IMR-90 (cell line): ENCODE measurements around the gene DUSP28. TPM values are rescaled to one million over a fixed set of nuclear protein-coding genes. Genes with fewer than 3 reads are reported as not detected.

ENCODE experiments used
- ATAC-seq: fragments of 200-7000 bp; cut with Tn5 transposase; 2 replicates; pipeline ENCODE4 v1.9.1; 2020; ENCODE audit warnings: low read depth, mild to moderate bottlenecking, moderate library complexity
- BruUV-seq: library from RNA; stranded (reverse); fragments of 400-500 nt; replicated peaks from 2 replicates; lab custom pipeline; 2021; lab: Mats Ljungman, UMichigan
- CTCF ChIA-PET: fragments of 300-600 bp; formaldehyde crosslinking; extraction: SDS; loops from one replicate; lab custom pipeline; 2021; ENCODE audit warnings: antibody characterized with exemption; lab: Yijun Ruan, JAX
- POLR2A ChIA-PET: fragments of 300-600 bp; sonication (Branson Sonifier 250); formaldehyde crosslinking; loops from one replicate; lab custom pipeline; 2022; ENCODE audit warnings: antibody characterized with exemption; ENCODE audit not compliant: unreplicated experiment; lab: Charles Lee
- DNase-seq: peaks from one replicate; pipeline ENCODE4 v3.0.0; 2013
- H2AFZ ChIP-seq: replicated peaks from 2 replicates; pipeline ENCODE3; 2013; ENCODE audit warnings: low read length, mild to moderate bottlenecking; ENCODE audit not compliant: poor library complexity
- H2AK5ac ChIP-seq: 2 replicates; pipeline ENCODE4 v1.6.1; 2013; ENCODE audit warnings: low read depth, low read length, inconsistent platforms
- H2AK9ac ChIP-seq: replicated peaks from 2 replicates; pipeline ENCODE3; 2013; ENCODE audit warnings: mild to moderate bottlenecking, low read depth, low read length, moderate library complexity; ENCODE audit not compliant: poor library complexity
- H2BK120ac ChIP-seq: 2 replicates; pipeline ENCODE4 v1.6.1; 2013; ENCODE audit warnings: low read depth, low read length, inconsistent platforms
- H2BK15ac ChIP-seq: 3 replicates; pipeline ENCODE4 v1.6.1; 2013; ENCODE audit warnings: low read depth, low read length, inconsistent platforms
- H2BK20ac ChIP-seq: 2 replicates; pipeline ENCODE4 v1.6.1; 2013; ENCODE audit warnings: low read depth, mild to moderate bottlenecking, inconsistent platforms, low read length, moderate library complexity
- H2BK5ac ChIP-seq: 2 replicates; pipeline ENCODE4 v1.6.1; 2013; ENCODE audit warnings: mild to moderate bottlenecking, low read depth, low read length, inconsistent platforms; ENCODE audit not compliant: poor library complexity, severe bottlenecking
- H3K14ac ChIP-seq: replicated peaks from 2 replicates; pipeline ENCODE4 v1.6.1; 2013; ENCODE audit warnings: low read depth, low read length, inconsistent platforms
- H3K18ac ChIP-seq: 2 replicates; pipeline ENCODE4 v1.6.1; 2013; ENCODE audit warnings: low read depth, low read length, control low read depth
- H3K23ac ChIP-seq: 2 replicates; pipeline ENCODE4 v1.6.1; 2013; ENCODE audit warnings: low read depth, low read length, inconsistent platforms
- H3K27ac ChIP-seq: 2 replicates; pipeline ENCODE4 v1.5.1; 2013; ENCODE audit warnings: mild to moderate bottlenecking, control low read depth, low read length; ENCODE audit not compliant: insufficient read depth
- H3K27me3 ChIP-seq: 2 replicates; pipeline ENCODE4 v1.6.1; 2013; ENCODE audit warnings: low read length; ENCODE audit not compliant: control insufficient read depth, insufficient read depth
- H3K36me3 ChIP-seq: 2 replicates; pipeline ENCODE4 v1.6.1; 2013; ENCODE audit warnings: low read length, mixed read lengths; ENCODE audit not compliant: control insufficient read depth, insufficient read depth
- H3K4ac ChIP-seq: 2 replicates; pipeline ENCODE4 v1.6.1; 2013; ENCODE audit warnings: low read depth, low read length, inconsistent platforms
- H3K4me1 ChIP-seq: 2 replicates; pipeline ENCODE4 v1.6.1; 2013; ENCODE audit warnings: low read length, mixed read lengths; ENCODE audit not compliant: control insufficient read depth, insufficient read depth
- H3K4me2 ChIP-seq: 2 replicates; pipeline ENCODE4 v1.6.1; 2013; ENCODE audit warnings: low read depth, mild to moderate bottlenecking, control low read depth, low read length, moderate library complexity
- H3K4me3 ChIP-seq: 2 replicates; pipeline ENCODE4 v1.5.1; 2013; ENCODE audit warnings: low read depth, mild to moderate bottlenecking, control low read depth, low read length, moderate library complexity; ENCODE audit not compliant: insufficient read depth
- H3K56ac ChIP-seq: 2 replicates; pipeline ENCODE4 v1.6.1; 2013; ENCODE audit warnings: low read length, inconsistent platforms; ENCODE audit not compliant: insufficient read depth; ENCODE audit errors: extremely low read depth
- H3K79me1 ChIP-seq, 2 experiments: 2 replicates each; pipeline ENCODE4 v1.6.1; 2013; ENCODE audit warnings: low read length in 2 of 2, inconsistent platforms in 1 of 2, low read depth in 1 of 2
- H3K9ac ChIP-seq: 2 replicates; pipeline ENCODE4 v1.6.1; 2013; ENCODE audit warnings: low read depth, low read length, control low read depth
- H3K9me1 ChIP-seq: 2 replicates; pipeline ENCODE4 v1.6.1; 2013; ENCODE audit warnings: low read length, inconsistent platforms; ENCODE audit not compliant: insufficient read depth
- H3K9me3 ChIP-seq: 2 replicates; pipeline ENCODE4 v1.6.1; 2013; ENCODE audit warnings: low read length; ENCODE audit not compliant: control insufficient read depth, insufficient read depth
- H4K20me1 ChIP-seq: 2 replicates; pipeline ENCODE4 v1.6.1; 2013; ENCODE audit warnings: low read length, inconsistent platforms; ENCODE audit not compliant: insufficient read depth
- H4K5ac ChIP-seq: 2 replicates; pipeline ENCODE4 v1.6.1; 2013; ENCODE audit warnings: mild to moderate bottlenecking, low read depth, low read length, control low read depth
- H4K8ac ChIP-seq, 2 experiments: 2 replicates each; pipeline ENCODE4 v1.6.1; 2013; ENCODE audit warnings: low read depth in 2 of 2, low read length in 2 of 2, control low read depth in 1 of 2, inconsistent platforms in 1 of 2
- H4K91ac ChIP-seq: 2 replicates; pipeline ENCODE4 v1.6.1; 2013; ENCODE audit warnings: low read depth, low read length, inconsistent platforms; ENCODE audit not compliant: insufficient read depth
- BHLHE40 ChIP-seq: fragments of 150-350 bp; IDR thresholded peaks from 2 replicates; pipeline ENCODE4 v1.6.1; 2016; ENCODE audit warnings: mild to moderate bottlenecking, low read depth, low read length
- CHD1 ChIP-seq: IDR thresholded peaks from 2 replicates; pipeline ENCODE4 v1.6.1; 2012; ENCODE audit warnings: low read depth, low read length, improper control_type of control experiment
- CTCF ChIP-seq: conservative IDR thresholded peaks from 2 replicates; pipeline ENCODE4 v1.5.1; 2012; ENCODE audit warnings: mild to moderate bottlenecking, low read depth, low read length, improper control_type of control experiment
- ELK1 ChIP-seq: fragments of 150-350 bp; IDR thresholded peaks from 2 replicates; pipeline ENCODE4 v1.6.1; 2016; ENCODE audit warnings: low read depth, mild to moderate bottlenecking, low read length, moderate library complexity, borderline replicate concordance
- FOS ChIP-seq: fragments of 150-350 bp; IDR thresholded peaks from 2 replicates; pipeline ENCODE4 v1.6.1; 2016; ENCODE audit warnings: low read depth, low read length
- MAFK ChIP-seq: IDR thresholded peaks from 2 replicates; pipeline ENCODE4 v1.6.1; 2012; ENCODE audit warnings: low read depth, low read length, improper control_type of control experiment
- MAZ ChIP-seq: IDR thresholded peaks from 2 replicates; pipeline ENCODE4 v1.6.1; 2012; ENCODE audit warnings: low read depth, mild to moderate bottlenecking, low read length, improper control_type of control experiment, moderate library complexity, borderline replicate concordance
- MXI1 ChIP-seq: IDR thresholded peaks from 2 replicates; pipeline ENCODE4 v1.6.1; 2012; ENCODE audit warnings: low read depth, mild to moderate bottlenecking, low read length, moderate library complexity, borderline replicate concordance
- POLR2A ChIP-seq: IDR thresholded peaks from 2 replicates; pipeline ENCODE4 v1.6.1; 2012; ENCODE audit warnings: mild to moderate bottlenecking, low read depth, low read length
- RAD21 ChIP-seq: IDR thresholded peaks from 2 replicates; pipeline ENCODE4 v1.6.1; 2012; ENCODE audit warnings: low read length, improper control_type of control experiment
- SMC3 ChIP-seq: fragments of 150-350 bp; IDR thresholded peaks from 2 replicates; pipeline ENCODE4 v1.6.1; 2016; ENCODE audit warnings: low read depth, mild to moderate bottlenecking, antibody characterized with exemption, low read length, moderate library complexity
- USF2 ChIP-seq: fragments of 150-350 bp; IDR thresholded peaks from 2 replicates; pipeline ENCODE4 v1.6.1; 2017; ENCODE audit warnings: mild to moderate bottlenecking, antibody characterized with exemption, low read length, low read depth
- WGBS, 2 experiments: methylation state at CpG; one replicate each; pipeline versions ENCODE4 v1.1.5 to v1.1.7; 2013; ENCODE audit warnings: missing lambda C conversion rate in 2 of 2; ENCODE audit not compliant: insufficient read length in 1 of 2; ENCODE audit errors: extremely low coverage in 2 of 2; 5-methylcytosine and 5-hydroxymethylcytosine counted together
- dilution Hi-C: fragments of 300-500 bp; cut with HindIII; formaldehyde crosslinking; loops from one replicate; pipeline ENCODE4 v1.14.3; 2018; ENCODE audit warnings: low sequenced_read_pairs; ENCODE audit not compliant: unreplicated experiment
- in situ Hi-C: fragments of 300-500 bp; cut with MboI; formaldehyde crosslinking; loops from 3 replicates; pipeline ENCODE4 v1.14.3; 2019; ENCODE audit warnings: low sequenced_read_pairs, inconsistent platforms, mixed read lengths
- intact Hi-C: fragments of 100-400 bp; cut with micrococcal nuclease; formaldehyde crosslinking; loops from 2 replicates; pipeline ENCODE4 v1.10.0; 2022
- polyA plus RNA-seq, 3 experiments: library from polyadenylated mRNA; depleted of rRNA; stranded (reverse); fragments of >200 nt; gene quantifications; 2 replicates each; pipeline ENCODE4 v1.2.3, GENCODE V29; 2012; ENCODE audit warnings: low replicate concordance in 1 of 3
- total RNA-seq: library from RNA; depleted of rRNA; stranded (reverse); fragments of >200 nt; gene quantifications from 2 replicates; pipeline ENCODE4 v1.2.3, GENCODE V29; 2012

DUSP28 gene
- total and polyA plus RNA-seq, 2 of the 4 experiments (the other 2 are of a cell fraction): 1.1 to 3.3 TPM

GRCh38 chr2:240586198-240586918 lies 26.2 kb downstream of the DUSP28 start, which contains the start of gene CAPN10:
Gene CAPN10 (plus strand): TSS chr2:240586734. CDS start chr2:240586912, 178 bp downstream.
- peak within 1 kb of the TSS; percentile 98 for H2AFZ ChIP-seq
- H3K4me1 ChIP-seq: peaks cover 15% of the 10 kb centered on the region
- peak within 1 kb of the TSS; percentile 81 for H3K4me3 ChIP-seq
- H4K91ac ChIP-seq: peak within 1 kb of the TSS; percentile 64
- intact Hi-C loops (no loop called here), in situ Hi-C loops (no loop called here), dilution Hi-C loops (no loop called here)
- H2BK15ac ChIP-seq: no peak within 1 kb of the TSS
- H2AK9ac ChIP-seq: peak within 1 kb of the TSS; percentile 93
- no peaks in the 10 kb centered on the region for H3K9me3 ChIP-seq
- peaks cover 22% of the 10 kb centered on the region; the same call in 1 of the 2 replicates for H3K9me1 ChIP-seq
- TF ChIP-seq BHLHE40 (no peak), USF2 (peak; percentile 97), MXI1 (peak; percentile 72; the same call in 1 of the 2 replicates), ELK1 (no peak), POLR2A (peak; percentile 82; the same call in 1 of the 2 replicates), MAFK (no peak), FOS (0 out of 2 replicates have a peak, but pooled peaks have one; percentile 3), RAD21 (no peak), SMC3 (no peak), MAZ (peak; percentile 57; the same call in 1 of the 2 replicates), CHD1 (no peak), CTCF (no peak)
- peak within 1 kb of the TSS; percentile 95 for H3K4me2 ChIP-seq
- H4K8ac ChIP-seq: peak within 1 kb of the TSS; percentile 85 to 90
- peak within 1 kb of the TSS; percentile 84 for H3K14ac ChIP-seq
- POLR2A ChIA-PET: interaction anchor here (0.6 to 0.8 kb wide), 2 partner anchors 8 to 72 kb away, joined by 3 to 4 read pairs; no protein-coding TSS in a partner anchor
- H2BK20ac ChIP-seq: no peak within 1 kb of the TSS
- H3K56ac ChIP-seq: peak within 1 kb of the TSS; percentile 81
- 0% methylated on average over 53 of the region's 88 CpGs; no CpG with 5 or more reads in 1 of the 2 experiments for WGBS, 2 experiments
- H3K9ac ChIP-seq: peak within 1 kb of the TSS; percentile 93
- DNase-seq (peak; percentile 92), ATAC-seq (peak; percentile 96)
- CTCF ChIA-PET: interaction anchor here (1.2 kb wide), 1 partner anchor 18 kb away, joined by 4 read pairs; no protein-coding TSS in a partner anchor
- H4K20me1 ChIP-seq: peaks cover 13% of the 10 kb centered on the region
- H4K5ac ChIP-seq: peak within 1 kb of the TSS; percentile 88
- H3K23ac ChIP-seq: peak within 1 kb of the TSS; percentile 76; the same call in 1 of the 2 replicates
- H3K36me3 ChIP-seq: peaks cover 16% of the 10 kb centered on the region
- H3K4ac ChIP-seq: peak within 1 kb of the TSS; percentile 91
- H2BK120ac ChIP-seq: peak within 1 kb of the TSS; percentile 80
- peak within 1 kb of the TSS; percentile 88 for H3K18ac ChIP-seq
- BruUV-seq: no TSS peak
- no peaks in the 10 kb centered on the region for H3K27me3 ChIP-seq
- H3K79me1 ChIP-seq: peaks cover 25 to 74% of the 10 kb centered on the region in 2 experiments
- peak within 1 kb of the TSS; percentile 78 for H2AK5ac ChIP-seq
- H3K27ac ChIP-seq: peak within 1 kb of the TSS; percentile 95
- peak within 1 kb of the TSS; percentile 96 for H2BK5ac ChIP-seq
